Measurements from ENCODE around the gene PELO. TPM values are rescaled to one million over a fixed set of nuclear protein-coding genes. Genes with fewer than 3 reads are reported as not detected.

Gene PELO
- polyA plus RNA-seq, 1 of the 3 experiments (the other 2 are of a cell fraction), result 10.7 TPM

GRCh38 chr5:52800394-52801213 lies 12.9 kb downstream of the PELO start:
- WGBS (ENCODE audit: low lambda C conversion rate), result 2% methylated on average over 19 of the region's 31 CpGs
- ChIA-PET POLR2A (interaction anchor here (2.2 kb wide), 1 partner anchor 13 kb away, joined by 11 read pairs; the partner anchor contains the start of genes ITGA1 and PELO), CTCF (interaction anchor here (1.0 to 2.3 kb wide), 7 partner anchors 11 to 140 kb away, joined by 3 to 17 read pairs (median 5); partner anchors contain the start of genes ITGA1 and PELO)
- no peaks in the 10 kb centered on the region for H3K27me3 ChIP-seq (ENCODE audit: insufficient read depth)
- H3K9ac ChIP-seq, result peak overlapping the region; percentile 86
- H3K4me3 ChIP-seq (ENCODE audit: low read depth in 2 of 2, low read length in 1 of 2), result peak overlapping the region; percentile 75 to 85
- H3K27ac ChIP-seq (ENCODE audit: low read depth in 2 of 2, low read length in 1 of 2), result peak overlapping the region; percentile 93 to 95
- peak; percentile 46 for DNase-seq
- peaks cover 63% of the 10 kb centered on the region for H3K79me2 ChIP-seq (ENCODE audit: insufficient read depth)
- peaks cover 12 to 41% of the 10 kb centered on the region in 2 experiments for H3K4me1 ChIP-seq (ENCODE audit: control insufficient read depth in 1 of 2, insufficient read depth in 2 of 2, low read depth in 1 of 2, low read length in 1 of 2)
- peak overlapping the region; percentile 89 for H3K4me2 ChIP-seq
- H3K36me3 ChIP-seq (replicated peaks in 1 of 2; ENCODE audit: control insufficient read depth in 1 of 2, insufficient read depth in 2 of 2, low read length in 1 of 2), result peaks cover 39 to 40% of the 10 kb centered on the region in 2 experiments
- no peaks in the 10 kb centered on the region for H3K9me3 ChIP-seq
- H4K20me1 ChIP-seq (ENCODE audit: insufficient read depth), result peaks cover 22% of the 10 kb centered on the region
- no peaks in the 10 kb centered on the region for H3K9me2 ChIP-seq
- H3F3A ChIP-seq (replicated peaks; ENCODE audit: insufficient read depth), result peaks cover 34% of the 10 kb centered on the region
- TF ChIP-seq RXRA (IDR thresholded peaks at IDR 0.05; ENCODE audit: borderline replicate concordance, low read depth) (no peak), PBX3 (IDR thresholded peaks at IDR 0.05) (no peak), SMC3 (IDR thresholded peaks at IDR 0.05; ENCODE audit: low read depth, low read length) (no peak), USF2 (IDR thresholded peaks at IDR 0.05; ENCODE audit: borderline replicate concordance, low read depth, low read length) (no peak), GABPA (IDR thresholded peaks at IDR 0.05; ENCODE audit: low read depth) (no peak; the same call in 1 of the 2 replicates), MXI1 (IDR thresholded peaks at IDR 0.05; ENCODE audit: low read depth, low read length) (no peak), CHD2 (IDR thresholded peaks at IDR 0.05; ENCODE audit: low read length, partially characterized antibody) (no peak), JUND (IDR thresholded peaks at IDR 0.05) (no peak), YY1 (IDR thresholded peaks at IDR 0.05; ENCODE audit: low read depth) (peak; percentile 5; the same call in 1 of the 2 replicates), RAD21 (IDR thresholded peaks at IDR 0.05; ENCODE audit: low read length) (no peak), EP300 (IDR thresholded peaks at IDR 0.05; ENCODE audit: borderline replicate concordance in 1 of 2, low read depth in 1 of 2, low read length in 1 of 2) (no peak), FOSL2 (IDR thresholded peaks at IDR 0.05; ENCODE audit: borderline replicate concordance, low read depth) (0 out of 2 replicates have a peak, but pooled peaks have one; percentile 1), EZH2phosphoT487 (IDR thresholded peaks at IDR 0.05; ENCODE audit: borderline replicate concordance, low read depth) (no peak), ZBTB33 (IDR thresholded peaks at IDR 0.05; ENCODE audit: borderline replicate concordance, low read depth) (no peak), IRF3 (IDR thresholded peaks at IDR 0.05; ENCODE audit: low read depth, low read length) (no peak), USF1 (IDR thresholded peaks at IDR 0.05; ENCODE audit: borderline replicate concordance, low read depth) (no peak), FOXM1 (IDR thresholded peaks at IDR 0.05; ENCODE audit: low read depth) (no peak), RCOR1 (IDR thresholded peaks at IDR 0.05; ENCODE audit: low read length) (no peak), NFIC (IDR thresholded peaks at IDR 0.05; ENCODE audit: borderline replicate concordance) (no peak)
- TF ChIP-seq, protein P1, sequence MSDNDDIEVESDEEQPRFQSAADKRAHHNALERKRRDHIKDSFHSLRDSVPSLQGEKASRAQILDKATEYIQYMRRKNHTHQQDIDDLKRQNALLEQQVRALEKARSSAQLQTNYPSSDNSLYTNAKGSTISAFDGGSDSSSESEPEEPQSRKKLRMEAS (IDR thresholded peaks at IDR 0.05; ENCODE audit: low read depth), result peak; percentile 46
- TF ChIP-seq, protein P2, sequence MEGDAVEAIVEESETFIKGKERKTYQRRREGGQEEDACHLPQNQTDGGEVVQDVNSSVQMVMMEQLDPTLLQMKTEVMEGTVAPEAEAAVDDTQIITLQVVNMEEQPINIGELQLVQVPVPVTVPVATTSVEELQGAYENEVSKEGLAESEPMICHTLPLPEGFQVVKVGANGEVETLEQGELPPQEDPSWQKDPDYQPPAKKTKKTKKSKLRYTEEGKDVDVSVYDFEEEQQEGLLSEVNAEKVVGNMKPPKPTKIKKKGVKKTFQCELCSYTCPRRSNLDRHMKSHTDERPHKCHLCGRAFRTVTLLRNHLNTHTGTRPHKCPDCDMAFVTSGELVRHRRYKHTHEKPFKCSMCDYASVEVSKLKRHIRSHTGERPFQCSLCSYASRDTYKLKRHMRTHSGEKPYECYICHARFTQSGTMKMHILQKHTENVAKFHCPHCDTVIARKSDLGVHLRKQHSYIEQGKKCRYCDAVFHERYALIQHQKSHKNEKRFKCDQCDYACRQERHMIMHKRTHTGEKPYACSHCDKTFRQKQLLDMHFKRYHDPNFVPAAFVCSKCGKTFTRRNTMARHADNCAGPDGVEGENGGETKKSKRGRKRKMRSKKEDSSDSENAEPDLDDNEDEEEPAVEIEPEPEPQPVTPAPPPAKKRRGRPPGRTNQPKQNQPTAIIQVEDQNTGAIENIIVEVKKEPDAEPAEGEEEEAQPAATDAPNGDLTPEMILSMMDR (IDR thresholded peaks at IDR 0.05), result peak; percentile 36
- H2AFZ ChIP-seq (ENCODE audit: low read depth), result peak overlapping the region; percentile 82
